ENCODE data around the gene ABCD3.

ABCD3 gene

DNA sequence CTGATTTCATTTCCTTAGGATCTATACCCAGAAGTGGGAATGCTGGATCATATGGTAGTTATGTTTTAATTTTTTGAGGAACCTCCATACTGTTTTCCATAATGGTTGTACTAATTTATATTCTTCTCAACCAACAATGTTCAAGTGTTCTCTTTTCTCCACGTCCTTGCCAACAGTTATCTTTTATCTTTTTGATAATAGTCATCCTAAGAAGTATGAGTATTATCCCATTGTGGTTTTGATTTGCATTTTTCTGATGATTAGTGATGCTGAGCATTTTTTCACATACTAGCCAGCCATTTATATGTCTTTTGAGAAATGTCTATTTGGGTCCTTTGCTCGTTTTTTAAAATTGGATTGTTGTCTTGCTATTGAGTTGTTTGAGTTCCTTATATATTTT, 38.5 kb downstream of the ABCD3 start:
- in situ Hi-C loops (cut with HindIII; ENCODE audit: low sequenced_read_pairs): no loop called here

DNA sequence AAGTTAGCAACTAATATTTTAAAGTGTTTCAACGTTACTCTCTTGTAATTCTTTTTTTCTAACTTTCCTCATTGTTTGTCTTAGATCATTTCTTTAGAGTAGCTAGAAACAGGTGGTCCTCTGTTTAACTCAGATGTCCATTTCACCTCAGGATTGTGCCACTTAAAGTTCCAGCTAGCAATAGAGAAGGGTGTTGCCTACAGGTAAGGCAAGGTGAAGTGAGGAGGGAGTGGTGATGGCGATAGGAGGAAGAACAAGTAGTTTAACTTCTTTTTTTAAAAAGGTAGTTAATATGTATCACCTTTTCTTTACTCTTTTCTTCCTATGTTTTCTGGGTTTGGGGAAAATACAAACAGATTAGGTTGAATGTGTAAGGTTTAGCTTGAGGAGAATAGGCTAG, 44.4 kb downstream of the ABCD3 start:
- in situ Hi-C loops (cut with HindIII; ENCODE audit: low sequenced_read_pairs): no loop called here

DNA sequence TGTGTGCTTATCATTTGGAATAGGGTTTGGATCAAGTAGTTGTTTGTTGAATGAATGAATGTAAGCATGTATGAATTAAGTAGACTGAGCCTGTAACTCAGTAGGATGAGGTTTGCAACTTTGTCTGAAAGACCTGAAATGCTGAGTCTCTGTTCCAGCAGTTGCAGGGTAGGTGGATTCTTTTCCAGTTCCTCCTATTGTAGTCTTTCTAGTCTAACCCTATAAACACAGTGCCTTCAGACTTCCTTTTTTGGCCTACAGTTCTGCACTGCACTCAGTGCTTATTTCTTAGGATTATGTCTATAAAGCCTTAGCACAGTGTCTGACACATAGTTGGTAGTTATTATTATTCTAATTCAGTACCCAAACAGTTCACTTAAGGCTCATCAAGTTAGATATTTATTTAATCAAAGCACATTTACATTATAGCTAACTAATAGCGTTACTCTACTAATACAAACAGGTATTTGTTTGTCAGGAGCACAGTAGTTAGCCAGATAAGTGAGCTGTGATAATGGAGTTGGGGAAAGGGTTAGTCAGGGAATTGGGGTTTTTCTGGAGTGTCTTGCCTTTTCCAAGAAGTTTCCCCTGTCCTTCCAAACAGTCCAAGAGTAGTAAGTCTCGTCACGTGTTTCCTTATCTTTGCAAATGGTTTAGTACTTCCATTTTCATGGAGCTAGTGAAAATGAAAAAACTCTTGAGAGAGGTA, 45.0 kb downstream of the ABCD3 start:
- in situ Hi-C loops (cut with HindIII; ENCODE audit: low sequenced_read_pairs): no loop called here

DNA sequence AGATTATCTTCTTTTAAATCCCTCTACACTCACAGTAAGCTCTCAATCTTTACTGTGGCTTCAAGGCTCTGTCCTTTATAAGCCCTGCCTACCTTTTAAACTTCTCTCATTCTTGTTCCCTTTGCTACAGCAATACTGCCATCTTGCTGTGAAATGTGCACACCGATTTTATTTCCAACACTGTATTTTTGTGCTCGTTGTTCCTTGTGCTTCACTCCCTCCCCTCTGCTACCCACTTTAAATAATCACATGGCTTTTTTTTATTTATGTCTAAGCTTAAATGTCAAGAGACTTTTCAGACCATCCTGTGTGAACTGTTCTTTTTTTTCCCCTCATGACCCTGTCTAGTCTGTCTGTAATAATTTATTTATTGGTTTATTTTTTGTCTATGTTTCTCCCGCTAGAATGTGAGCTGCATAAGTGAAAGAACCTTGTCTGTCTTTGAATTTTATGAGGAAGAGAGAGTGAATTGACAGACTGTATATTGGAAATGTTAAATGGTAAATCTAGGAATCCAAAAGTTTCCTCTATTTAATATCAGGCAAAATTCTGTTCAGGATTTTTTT, 45.7 kb downstream of the ABCD3 start:
- in situ Hi-C loops (cut with HindIII; ENCODE audit: low sequenced_read_pairs): no loop called here

DNA sequence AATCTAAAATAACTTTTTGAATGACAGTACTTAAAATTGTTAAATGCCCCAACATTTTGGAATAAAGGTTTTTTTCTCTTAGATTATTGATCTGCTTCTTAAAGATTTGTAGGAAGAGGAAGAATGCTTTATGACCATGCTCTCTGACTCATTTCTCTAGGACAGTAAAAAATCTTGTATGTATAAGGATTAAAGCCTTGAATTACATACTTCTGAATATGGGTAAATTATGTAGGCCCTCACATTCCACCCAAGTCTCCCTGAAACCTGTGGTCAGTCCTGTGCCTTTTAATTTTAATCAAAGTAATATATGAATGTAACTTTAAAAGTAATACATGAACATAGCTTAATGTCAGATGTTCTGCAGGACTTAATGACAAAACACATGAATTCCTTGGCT, 50.5 kb downstream of the ABCD3 start:
- in situ Hi-C loops (cut with HindIII; ENCODE audit: low sequenced_read_pairs): no loop called here

DNA sequence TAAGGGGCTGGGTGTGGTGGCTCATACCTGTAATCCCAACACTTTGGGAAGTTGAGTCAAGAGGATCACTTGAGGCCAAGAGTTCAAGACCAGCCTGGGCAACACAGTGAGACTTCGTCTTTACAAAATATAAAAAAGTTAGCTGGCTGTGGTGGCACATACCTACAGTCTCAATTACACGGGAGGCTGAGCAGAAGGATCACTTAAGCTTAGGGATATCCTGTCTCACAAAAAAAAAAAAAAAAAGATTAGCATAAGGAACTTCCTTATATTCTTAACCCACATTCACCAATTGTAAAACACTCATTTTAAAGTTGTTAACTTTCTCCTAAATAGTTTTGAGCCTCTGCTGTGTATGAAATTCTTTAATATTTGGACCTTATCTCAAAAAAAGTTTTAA, 53.1 kb downstream of the ABCD3 start:
- in situ Hi-C loops (cut with HindIII; ENCODE audit: low sequenced_read_pairs): loop anchor here (5.0 kb wide), 1 partner anchor 126 kb away; no protein-coding TSS in a partner anchor

DNA sequence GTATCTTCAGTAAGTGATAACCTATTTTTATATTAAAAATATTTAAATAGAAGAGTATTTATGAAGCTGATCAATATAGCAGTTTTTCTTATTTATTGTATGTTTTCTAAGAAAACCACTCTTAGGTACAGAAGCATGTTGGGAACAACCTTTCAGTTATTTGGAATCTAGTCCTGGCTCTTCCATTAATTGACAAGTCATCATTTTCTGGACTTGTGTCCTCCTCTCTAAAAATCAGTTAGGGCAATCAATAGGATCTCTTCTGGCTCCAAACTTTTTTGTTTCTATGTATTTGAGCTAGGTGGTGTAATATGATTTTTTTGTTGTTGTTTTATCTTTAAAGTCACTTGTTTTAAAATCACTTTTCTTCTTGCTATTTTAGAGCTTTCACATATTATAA, 57.0 kb downstream of the ABCD3 start:
- in situ Hi-C loops (cut with HindIII; ENCODE audit: low sequenced_read_pairs): no loop called here

DNA sequence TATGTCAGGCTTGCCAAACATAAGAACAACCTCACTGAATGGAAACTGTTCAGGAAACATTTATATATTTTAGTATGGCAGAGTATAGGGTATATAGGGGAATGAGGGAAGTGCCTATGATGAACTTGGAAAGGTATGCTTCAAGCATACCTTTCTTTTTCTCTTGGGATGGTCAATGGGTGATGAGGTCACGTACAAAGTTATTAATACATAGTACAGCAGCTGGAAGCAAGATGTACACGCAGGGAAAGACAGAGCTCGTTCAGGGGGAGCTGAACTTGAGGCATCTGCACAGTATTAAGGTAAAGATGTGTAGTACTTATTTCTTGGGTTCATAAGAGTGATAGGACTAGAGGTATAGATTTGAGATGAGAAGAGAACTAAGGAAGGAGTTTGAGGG, 61.5 kb downstream of the ABCD3 start:
- in situ Hi-C loops (cut with HindIII; ENCODE audit: low sequenced_read_pairs): no loop called here

DNA sequence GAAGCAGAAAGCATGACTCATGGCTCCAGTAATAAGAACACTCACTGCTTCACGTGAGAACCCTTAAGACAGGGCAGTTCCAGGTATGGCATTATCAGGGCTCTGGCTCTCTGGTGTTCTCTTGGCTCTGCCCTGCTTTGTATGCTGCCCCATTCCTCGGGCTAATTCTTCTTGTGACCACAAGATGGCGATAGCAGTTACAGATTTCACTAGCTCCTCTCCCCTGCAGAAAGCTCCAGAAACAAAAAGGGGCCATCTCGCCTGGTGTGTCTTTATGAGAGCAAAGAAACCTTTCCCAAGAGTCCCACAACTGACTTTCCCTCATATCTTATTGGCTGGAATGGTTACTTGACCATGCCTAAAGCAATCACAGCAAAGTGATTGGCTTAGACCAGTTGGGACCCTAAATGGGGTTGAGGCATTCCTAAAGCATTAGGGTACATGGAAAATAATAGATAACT, 63.3 kb downstream of the ABCD3 start:
- in situ Hi-C loops (cut with HindIII; ENCODE audit: low sequenced_read_pairs): no loop called here

DNA sequence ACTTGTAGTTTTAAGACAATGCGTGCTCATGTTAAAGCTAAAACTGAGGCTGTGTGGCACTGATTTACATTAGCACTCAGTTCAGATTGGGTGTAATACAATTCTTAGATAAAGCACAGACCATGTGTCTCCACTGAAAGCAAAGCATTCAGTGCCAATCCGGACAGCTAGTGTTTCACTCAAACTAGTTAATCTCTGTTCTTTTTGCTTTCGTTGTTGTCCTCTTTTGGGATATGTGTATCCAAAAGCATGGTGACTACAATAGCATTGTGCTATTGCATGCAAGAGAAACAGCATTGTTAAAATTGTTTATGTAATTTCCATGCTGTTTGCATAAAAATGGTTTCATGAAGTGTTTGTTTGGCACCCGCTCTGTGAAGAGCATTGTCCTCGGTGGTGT, 68.8 kb downstream of the ABCD3 start:
- in situ Hi-C loops (cut with HindIII; ENCODE audit: low sequenced_read_pairs): no loop called here

DNA sequence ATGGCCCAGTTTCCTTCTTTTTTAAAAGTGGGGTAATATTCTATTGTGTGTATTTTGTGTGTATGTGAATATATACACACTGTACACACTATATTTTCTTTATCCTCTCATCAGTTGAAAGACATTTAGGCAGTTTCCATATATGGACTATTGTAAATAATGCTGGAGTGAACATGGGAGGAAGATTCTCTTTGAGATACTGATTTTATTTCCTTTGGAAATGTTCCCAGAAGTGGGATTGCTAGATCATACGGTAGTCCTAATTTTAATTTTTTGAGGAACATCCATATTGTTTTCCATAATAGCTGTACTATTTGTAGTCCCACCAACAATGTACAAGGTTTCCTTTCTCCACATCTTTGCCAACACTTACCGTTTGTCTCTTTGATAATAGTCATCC, 72.4 kb downstream of the ABCD3 start:
- in situ Hi-C loops (cut with HindIII; ENCODE audit: low sequenced_read_pairs): no loop called here

DNA sequence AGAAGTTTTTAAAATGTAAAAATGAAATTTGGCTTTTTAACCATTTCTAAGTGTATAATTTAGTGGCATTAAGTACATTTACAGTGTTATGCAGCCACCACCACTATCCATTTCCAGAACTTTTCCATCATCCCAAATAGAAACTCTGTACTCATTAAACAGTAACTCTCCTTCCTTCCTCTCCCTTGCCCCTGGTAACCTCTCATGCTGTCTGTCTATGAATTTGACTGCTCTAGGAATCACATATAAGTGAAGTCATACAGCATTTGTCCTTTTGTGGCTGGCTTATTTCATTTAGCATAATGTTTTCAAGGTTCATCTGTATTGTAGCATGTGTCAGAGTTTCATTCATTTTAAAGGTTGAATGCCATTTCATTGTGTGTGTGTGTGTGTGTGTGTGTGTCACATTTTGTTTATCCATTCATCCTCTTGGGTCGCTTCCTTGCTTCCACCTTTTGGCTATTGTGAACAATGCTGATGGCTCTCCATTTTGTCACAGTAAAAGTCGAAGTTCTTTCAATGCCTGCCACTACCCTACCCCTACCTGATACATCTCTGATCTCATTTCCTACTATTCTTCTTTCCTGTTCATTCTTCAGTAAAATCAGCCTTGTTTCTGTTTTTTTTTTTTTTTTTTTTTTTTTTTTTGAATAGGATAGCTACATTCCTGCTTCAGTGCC, 78.0 kb downstream of the ABCD3 start:
- in situ Hi-C loops (cut with HindIII; ENCODE audit: low sequenced_read_pairs): no loop called here

DNA sequence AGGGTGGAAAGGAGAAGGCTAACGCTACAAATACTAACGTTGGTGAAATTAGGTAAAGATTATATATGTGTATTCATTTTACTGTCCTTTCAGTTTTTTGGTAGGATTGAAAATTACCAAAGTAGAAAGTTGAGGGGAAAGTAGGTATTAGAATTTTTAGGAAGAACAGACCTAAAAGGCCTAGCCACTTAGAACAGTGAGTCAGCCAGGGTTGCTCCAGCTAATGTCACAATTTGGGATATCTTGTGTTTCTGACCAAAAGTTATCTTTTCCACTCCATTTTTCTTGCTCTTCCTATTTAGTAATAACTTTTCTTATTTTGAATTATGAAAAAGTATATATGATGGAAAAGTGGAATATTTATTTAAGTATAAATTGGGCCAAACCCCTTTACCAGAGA, 83.2 kb downstream of the ABCD3 start:
- in situ Hi-C loops (cut with HindIII; ENCODE audit: low sequenced_read_pairs): no loop called here

DNA sequence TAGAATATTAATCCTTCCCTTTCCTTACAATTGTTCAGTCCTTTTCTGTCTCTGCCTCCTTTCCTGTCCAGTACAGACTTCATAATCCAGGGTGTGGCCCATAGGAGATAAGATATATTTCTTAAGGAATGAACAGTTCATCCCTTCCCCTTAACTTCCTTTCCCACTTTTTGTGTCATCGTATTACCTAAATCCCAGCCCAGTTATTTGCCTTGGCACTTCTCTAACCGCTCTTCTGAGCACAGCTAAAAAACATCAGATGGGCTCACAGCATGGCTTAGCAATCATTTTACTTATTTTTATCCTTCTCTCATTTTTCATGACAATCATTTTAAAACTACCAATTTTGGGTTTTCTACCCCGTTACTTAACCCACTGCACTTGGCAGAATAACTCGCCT, 83.7 kb downstream of the ABCD3 start:
- in situ Hi-C loops (cut with HindIII; ENCODE audit: low sequenced_read_pairs): no loop called here

DNA sequence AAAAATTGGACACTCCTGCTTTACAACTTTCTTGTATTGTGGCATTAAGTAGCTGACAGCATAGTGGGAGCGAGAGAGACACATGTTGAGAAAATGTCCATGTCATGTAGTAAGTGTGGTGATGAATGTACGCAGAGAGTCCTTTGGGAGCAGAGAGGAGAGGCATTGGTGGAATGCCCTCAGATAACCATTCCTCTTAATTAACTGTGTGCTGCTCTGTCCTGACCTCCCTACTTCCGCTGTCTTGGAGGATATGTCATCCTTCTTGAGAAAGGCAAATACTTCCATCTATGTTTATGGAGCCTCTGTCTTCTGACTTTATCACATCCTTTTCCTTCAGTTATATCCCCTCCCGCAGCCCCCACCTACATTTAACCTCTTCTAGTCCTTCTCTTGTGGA, 85.0 kb downstream of the ABCD3 start:
- in situ Hi-C loops (cut with HindIII; ENCODE audit: low sequenced_read_pairs): no loop called here

DNA sequence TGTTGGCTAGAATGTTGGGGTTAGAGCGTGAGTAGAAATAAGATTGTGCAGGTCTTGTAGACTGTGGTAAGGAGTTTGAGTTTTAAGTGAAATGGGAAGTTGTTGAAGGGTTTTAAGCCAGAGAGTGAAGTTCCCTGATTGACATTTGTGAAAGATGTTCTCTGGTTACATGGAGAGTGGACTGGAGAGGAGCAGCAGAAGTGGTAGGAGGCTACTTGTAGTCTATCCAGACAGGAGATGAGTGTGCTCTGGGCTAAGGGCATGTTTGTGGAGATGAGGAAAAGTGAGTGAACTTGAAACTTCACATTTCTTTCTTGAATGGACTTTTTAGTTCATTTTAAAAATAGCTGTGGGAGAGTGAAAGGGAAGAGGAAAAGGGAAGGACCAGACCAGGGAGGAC, 86.4 kb downstream of the ABCD3 start:
- in situ Hi-C loops (cut with HindIII; ENCODE audit: low sequenced_read_pairs): no loop called here

DNA sequence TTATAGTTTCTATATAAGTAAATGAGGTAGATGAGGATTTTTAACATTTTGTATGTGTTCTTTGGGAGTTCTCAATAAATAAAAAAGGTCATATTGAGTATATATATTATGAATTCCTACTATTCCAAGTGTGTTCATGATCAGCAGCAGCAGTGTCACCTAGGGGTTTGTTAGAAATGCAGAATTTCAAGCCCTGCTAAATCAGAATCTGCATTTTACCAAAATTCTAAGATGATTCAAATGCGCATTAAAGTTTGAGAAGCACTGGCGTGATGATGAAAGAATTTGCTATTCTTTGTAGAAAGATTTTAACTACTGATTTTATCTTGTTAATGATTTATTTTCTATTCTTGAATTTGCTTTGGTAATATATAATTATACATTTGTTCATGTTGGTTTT, 94.6 kb downstream of the ABCD3 start:
- in situ Hi-C loops (cut with HindIII; ENCODE audit: low sequenced_read_pairs): no loop called here

DNA sequence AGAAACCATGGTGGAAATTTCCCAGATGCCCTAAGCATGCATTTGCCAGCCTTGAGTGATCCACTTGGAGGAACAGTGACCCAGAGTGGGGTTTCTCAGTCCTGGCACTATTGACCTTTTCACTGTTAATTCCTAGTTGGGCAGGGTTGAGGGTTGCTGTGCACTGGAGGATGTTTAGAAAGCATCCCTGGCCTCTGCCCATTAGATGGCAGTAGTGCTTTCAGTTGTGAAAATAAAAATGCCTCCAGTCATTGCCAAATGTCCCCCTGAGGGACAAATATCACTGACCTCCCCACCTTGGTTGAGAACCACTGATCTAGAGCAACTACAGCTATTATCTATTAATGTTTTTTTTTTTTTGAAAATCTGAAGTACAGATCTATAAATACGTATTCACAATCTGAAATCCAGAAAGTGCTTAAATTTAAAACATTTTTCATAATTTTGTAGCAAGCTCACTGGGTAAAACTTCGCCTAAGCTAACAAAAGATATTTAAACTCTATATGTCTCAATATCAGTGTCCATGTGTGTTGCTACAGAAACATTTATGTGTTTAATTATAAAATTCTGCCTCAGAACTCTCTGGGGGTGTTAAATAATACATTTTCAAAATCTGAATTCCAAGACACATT, 96.0 kb downstream of the ABCD3 start:
- in situ Hi-C loops (cut with HindIII; ENCODE audit: low sequenced_read_pairs): no loop called here

DNA sequence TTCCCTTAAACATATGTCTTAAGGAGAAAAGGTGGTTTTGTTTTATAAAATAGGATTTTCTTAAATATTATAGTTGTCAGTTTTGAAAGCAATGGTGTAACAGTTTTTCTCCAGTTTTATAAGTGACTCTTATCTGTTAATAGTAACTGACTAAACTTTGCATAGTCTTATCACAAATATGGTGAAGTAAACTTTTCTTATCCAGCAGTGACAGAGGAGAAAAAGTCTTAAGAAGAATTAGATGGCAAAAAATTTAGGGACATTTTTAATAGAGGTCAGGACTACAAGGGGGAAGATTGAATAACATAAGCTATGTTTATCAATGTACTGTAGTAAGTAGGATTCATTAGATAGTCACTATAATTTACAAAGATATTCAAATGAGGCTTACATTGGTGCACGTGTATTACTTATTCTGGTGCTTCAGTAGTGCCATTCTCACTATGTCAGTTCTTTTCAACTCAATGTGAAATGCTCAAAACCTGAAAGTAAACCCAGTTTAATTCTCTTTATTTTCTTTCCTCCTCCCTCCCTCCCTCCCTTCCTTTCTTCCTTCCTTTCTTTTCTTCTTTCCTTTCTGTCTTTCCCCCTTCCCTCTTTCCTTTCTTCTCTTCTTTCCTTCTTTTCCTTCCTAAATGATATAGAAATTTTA, 97.2 kb downstream of the ABCD3 start:
- in situ Hi-C loops (cut with HindIII; ENCODE audit: low sequenced_read_pairs): no loop called here

DNA sequence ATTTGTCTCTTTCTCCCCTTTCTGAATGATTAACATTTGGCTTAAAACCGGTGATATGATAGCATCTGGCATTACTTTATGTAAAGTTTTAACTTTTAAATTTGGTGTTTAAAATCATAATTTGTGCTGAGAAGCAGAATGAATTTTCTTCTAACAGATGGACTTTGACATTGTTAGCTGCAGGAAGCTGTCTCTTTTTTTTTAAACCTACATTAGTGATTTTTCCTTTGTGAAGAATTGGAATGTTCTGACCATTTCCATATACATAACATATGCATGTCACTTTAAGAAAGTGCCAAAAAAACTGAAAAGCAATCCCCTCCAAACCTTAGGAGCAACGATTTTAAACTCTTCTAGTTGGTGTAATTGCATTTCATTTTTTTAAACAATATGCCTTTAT, 101.2 kb downstream of the ABCD3 start:
- in situ Hi-C loops (cut with HindIII; ENCODE audit: low sequenced_read_pairs): no loop called here

DNA sequence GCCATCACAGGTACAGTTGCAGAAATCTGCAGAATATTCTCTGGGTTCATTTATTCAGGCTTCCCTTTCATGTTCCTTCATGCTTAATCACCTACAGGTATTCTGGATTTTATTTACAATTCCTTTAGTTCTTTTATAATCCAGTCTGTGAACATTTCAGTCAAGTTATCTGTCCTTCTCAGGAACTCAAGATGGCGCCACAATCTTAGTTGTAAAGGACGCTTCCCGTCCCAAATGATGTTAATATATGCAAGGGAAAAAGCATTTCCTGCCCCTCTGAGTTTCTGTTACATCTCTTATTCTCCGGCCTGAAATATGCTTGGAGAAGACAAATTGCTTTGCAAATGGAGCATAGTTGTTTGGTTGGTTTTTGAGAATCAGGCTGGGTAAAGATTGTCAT, 104.1 kb downstream of the ABCD3 start:
- in situ Hi-C loops (cut with HindIII; ENCODE audit: low sequenced_read_pairs): no loop called here

Measured in DLD1 (cell line).